ENCODE results near the gene MAFG. TPM values are rescaled to one million over a fixed set of nuclear protein-coding genes. Genes with fewer than 3 reads are reported as not detected.

Gene MAFG
- total RNA-seq, 1 donor from 2014 or later, result 35.8 TPM

- Mint-ChIP-seq H3K27ac (ENCODE audit: unreplicated experiment) (peak overlapping the region; percentile 47), H3K4me3 (ENCODE audit: unreplicated experiment) (peak overlapping the region; percentile 71), H3K36me3 (ENCODE audit: low read depth, unreplicated experiment) (peaks cover 19% of the 10 kb centered on the region), H3K27me3 (ENCODE audit: low read depth, unreplicated experiment) (no peaks in the 10 kb centered on the region), H3K4me1 (ENCODE audit: low read depth, unreplicated experiment) (peaks cover 31% of the 10 kb centered on the region), H3K9me3 (ENCODE audit: unreplicated experiment) (no peaks in the 10 kb centered on the region)
- H3K27me3 ChIP-seq (ENCODE audit: insufficient read depth, low read length), result no peaks in the 10 kb centered on the region
- no peak for TF ChIP-seq EZH2 (IDR thresholded peaks at IDR 0.05; ENCODE audit: insufficient read depth, low read length)
- TF ChIP-seq, protein P1, sequence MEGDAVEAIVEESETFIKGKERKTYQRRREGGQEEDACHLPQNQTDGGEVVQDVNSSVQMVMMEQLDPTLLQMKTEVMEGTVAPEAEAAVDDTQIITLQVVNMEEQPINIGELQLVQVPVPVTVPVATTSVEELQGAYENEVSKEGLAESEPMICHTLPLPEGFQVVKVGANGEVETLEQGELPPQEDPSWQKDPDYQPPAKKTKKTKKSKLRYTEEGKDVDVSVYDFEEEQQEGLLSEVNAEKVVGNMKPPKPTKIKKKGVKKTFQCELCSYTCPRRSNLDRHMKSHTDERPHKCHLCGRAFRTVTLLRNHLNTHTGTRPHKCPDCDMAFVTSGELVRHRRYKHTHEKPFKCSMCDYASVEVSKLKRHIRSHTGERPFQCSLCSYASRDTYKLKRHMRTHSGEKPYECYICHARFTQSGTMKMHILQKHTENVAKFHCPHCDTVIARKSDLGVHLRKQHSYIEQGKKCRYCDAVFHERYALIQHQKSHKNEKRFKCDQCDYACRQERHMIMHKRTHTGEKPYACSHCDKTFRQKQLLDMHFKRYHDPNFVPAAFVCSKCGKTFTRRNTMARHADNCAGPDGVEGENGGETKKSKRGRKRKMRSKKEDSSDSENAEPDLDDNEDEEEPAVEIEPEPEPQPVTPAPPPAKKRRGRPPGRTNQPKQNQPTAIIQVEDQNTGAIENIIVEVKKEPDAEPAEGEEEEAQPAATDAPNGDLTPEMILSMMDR (IDR thresholded peaks at IDR 0.05; ENCODE audit: insufficient read depth, low read depth, low read length), result no peak
- H3K9me3 ChIP-seq (ENCODE audit: insufficient read depth, low read depth, low read length), result no peaks in the 10 kb centered on the region
- no peak overlapping the region for H2AFZ ChIP-seq (ENCODE audit: low read depth, low read length)
- peaks cover 37% of the 10 kb centered on the region for H3K4me1 ChIP-seq (ENCODE audit: insufficient read depth, low read length)
- peaks cover 33% of the 10 kb centered on the region for H3K36me3 ChIP-seq (ENCODE audit: insufficient read depth, low read length)
- no peak for FAIRE-seq
- peaks cover 62% of the 10 kb centered on the region for H4K20me1 ChIP-seq (ENCODE audit: insufficient read depth, low read length)
- peaks cover 86% of the 10 kb centered on the region for H3K79me2 ChIP-seq (ENCODE audit: insufficient read depth, low read length)
- no peak overlapping the region for H3K27ac ChIP-seq (ENCODE audit: low read depth, low read length)
- no peak for DNase-seq (ENCODE audit: low read depth)
- H3K4me2 ChIP-seq (ENCODE audit: low read length), result no peak overlapping the region
- no peak overlapping the region for H3K4me3 ChIP-seq (ENCODE audit: insufficient read depth, low read depth, low read length)
- H3K9ac ChIP-seq (ENCODE audit: low read length), result peak overlapping the region; percentile 97
Observed at GRCh38 chr17:81888988-81889595, 38.4 kb downstream of the MAFG start.

GRCh38 chr17:81888105-81888987 is 39.2 kb downstream of the MAFG start:
- Histone ChIP-seq H3K36me3 (ENCODE audit: insufficient read depth, low read length) (peaks cover 33% of the 10 kb centered on the region), H3K4me1 (ENCODE audit: insufficient read depth, low read length) (peaks cover 37% of the 10 kb centered on the region), H3K9ac (ENCODE audit: low read length) (no peak overlapping the region), H3K27ac (ENCODE audit: low read depth, low read length) (no peak overlapping the region), H4K20me1 (ENCODE audit: insufficient read depth, low read length) (peaks cover 65% of the 10 kb centered on the region), H3K4me2 (ENCODE audit: low read length) (no peak overlapping the region), H3K4me3 (ENCODE audit: insufficient read depth, low read depth, low read length) (no peak overlapping the region), H3K79me2 (ENCODE audit: insufficient read depth, low read length) (peaks cover 83% of the 10 kb centered on the region), H3K9me3 (ENCODE audit: insufficient read depth, low read depth, low read length) (no peaks in the 10 kb centered on the region), H3K27me3 (ENCODE audit: insufficient read depth, low read length) (no peaks in the 10 kb centered on the region), H2AFZ (ENCODE audit: low read depth, low read length) (no peak overlapping the region)
- FAIRE-seq, result no peak
- peaks cover 31% of the 10 kb centered on the region for H3K4me1 Mint-ChIP-seq (ENCODE audit: low read depth, unreplicated experiment)
- H3K4me3 Mint-ChIP-seq (ENCODE audit: unreplicated experiment), result peak overlapping the region; percentile 64
- H3K27ac Mint-ChIP-seq (ENCODE audit: unreplicated experiment), result no peak overlapping the region
- TF ChIP-seq, protein P1 (IDR thresholded peaks at IDR 0.05; ENCODE audit: insufficient read depth, low read depth, low read length), result no peak
- TF ChIP-seq EZH2 (IDR thresholded peaks at IDR 0.05; ENCODE audit: insufficient read depth, low read length), result no peak
- no peaks in the 10 kb centered on the region for H3K27me3 Mint-ChIP-seq (ENCODE audit: low read depth, unreplicated experiment)
- peaks cover 19% of the 10 kb centered on the region for H3K36me3 Mint-ChIP-seq (ENCODE audit: low read depth, unreplicated experiment)
- H3K9me3 Mint-ChIP-seq (ENCODE audit: unreplicated experiment), result no peaks in the 10 kb centered on the region
- no peak for DNase-seq (ENCODE audit: low read depth)

All from astrocyte (in vitro differentiated cells and primary cell).